Measurements from ENCODE around the gene TUBB3.
"Not testable (repeated sequence)": the region's sequence is repeated elsewhere in the genome, so short reads cannot be mapped to it uniquely, and the experiment has no call there.

- TF ChIP-seq EZH2 (IDR thresholded peaks at IDR 0.05); CTCF (IDR thresholded peaks at IDR 0.05 in 2 of 3, conservative IDR thresholded peaks at IDR 0.05 in 1 of 3; ENCODE audit: borderline replicate concordance in 1 of 3, insufficient read depth in 1 of 3, low read depth in 2 of 3, low read length in 2 of 3); POLR2A (IDR thresholded peaks at IDR 0.05; ENCODE audit: borderline replicate concordance, extremely low read depth, insufficient read depth, insufficient read length): not testable (repeated sequence)
Observed at GRCh38 chr16:89935620-89936019, 12.5 kb downstream of the TUBB3 start.

All from HCT116 (cell line).